Calu3 (cell line): ENCODE measurements around the gene TNIK. TPM values are rescaled to one million over a fixed set of nuclear protein-coding genes. Genes with fewer than 3 reads are reported as not detected.

Experiments
- BruUV-seq: library from RNA; stranded (reverse); fragments of 400-500 nt; replicated peaks from 2 replicates; lab custom pipeline; 2021; lab: Mats Ljungman, UMichigan
- CTCF ChIA-PET: fragments of 300-600 bp; sonication (Branson Sonifier 250); formaldehyde crosslinking; loops from one replicate; lab custom pipeline; 2022; ENCODE audit warnings: antibody characterized with exemption; lab: Charles Lee
- DNase-seq: peaks from one replicate; pipeline ENCODE4 v3.0.0; 2022
- H3K27ac Mint-ChIP-seq: one replicate; pipeline ENCODE4 v1.8.0; 2022; ENCODE audit warnings: mixed read lengths; ENCODE audit not compliant: unreplicated experiment
- H3K27me3 Mint-ChIP-seq: one replicate; pipeline ENCODE4 v1.8.0; 2022; ENCODE audit warnings: mixed read lengths; ENCODE audit not compliant: unreplicated experiment
- H3K36me3 Mint-ChIP-seq: one replicate; pipeline ENCODE4 v1.8.0; 2022; ENCODE audit warnings: mild to moderate bottlenecking, moderate library complexity, mixed read lengths; ENCODE audit not compliant: insufficient read depth, unreplicated experiment
- H3K4me1 Mint-ChIP-seq: one replicate; pipeline ENCODE4 v1.8.0; 2022; ENCODE audit warnings: mild to moderate bottlenecking, low read depth, mixed read lengths; ENCODE audit not compliant: unreplicated experiment
- H3K4me3 Mint-ChIP-seq: one replicate; pipeline ENCODE4 v1.8.0; 2022; ENCODE audit warnings: mild to moderate bottlenecking, low read depth, moderate library complexity, mixed read lengths; ENCODE audit not compliant: unreplicated experiment
- H3K9me3 Mint-ChIP-seq: one replicate; pipeline ENCODE4 v1.8.0; 2022; ENCODE audit warnings: low read depth, mixed read lengths; ENCODE audit not compliant: unreplicated experiment
- CTCF ChIP-seq: fragments of 200-600 bp; IDR thresholded peaks from one replicate; pipeline ENCODE4 v1.8.0; 2022; ENCODE audit warnings: antibody characterized with exemption; ENCODE audit not compliant: unreplicated experiment
- intact Hi-C: fragments of 100-400 bp; cut with micrococcal nuclease; formaldehyde crosslinking; loops from one replicate; pipeline ENCODE4 v1.10.0; 2022; ENCODE audit not compliant: unreplicated experiment
- total RNA-seq: library from RNA; stranded (reverse); gene quantifications from 2 replicates; pipeline ENCODE4 v1.2.3, GENCODE V29; 2022

Gene TNIK
- total RNA-seq, 1 experiment from 2014 or later = 19.7 TPM

- Mint-ChIP-seq H3K36me3 (no peaks in the 10 kb centered on the region), H3K4me1 (no peaks in the 10 kb centered on the region), H3K27me3 (no peaks in the 10 kb centered on the region), H3K27ac (no peak overlapping the region), H3K4me3 (no peak overlapping the region), H3K9me3 (no peaks in the 10 kb centered on the region)
- no peak for DNase-seq
- no TSS peak for BruUV-seq
- intact Hi-C loops = no loop called here
- CTCF ChIA-PET = no interaction called here
- no peak for TF ChIP-seq CTCF
Measured at GRCh38 chr3:171472552-171472951, 12.3 kb upstream of the TNIK start.

GRCh38 chr3:171470714-171471227 is 10.6 kb upstream of the TNIK start:
- intact Hi-C loops = no loop called here
- H3K4me3 Mint-ChIP-seq = no peak overlapping the region
- H3K36me3 Mint-ChIP-seq = no peaks in the 10 kb centered on the region
- no peaks in the 10 kb centered on the region for H3K4me1 Mint-ChIP-seq
- CTCF ChIA-PET = interaction anchor here (0.7 kb wide), 1 partner anchor 14 kb away, joined by 5 read pairs; no protein-coding TSS in a partner anchor
- TF ChIP-seq CTCF = no peak
- no peak for DNase-seq
- H3K9me3 Mint-ChIP-seq = no peaks in the 10 kb centered on the region
- H3K27ac Mint-ChIP-seq = no peak overlapping the region
- BruUV-seq = no TSS peak
- no peaks in the 10 kb centered on the region for H3K27me3 Mint-ChIP-seq

GRCh38 chr3:171469376-171469775 is 9.2 kb upstream of the TNIK start:
- no peaks in the 10 kb centered on the region for H3K9me3 Mint-ChIP-seq
- TF ChIP-seq CTCF = no peak
- H3K27me3 Mint-ChIP-seq = no peaks in the 10 kb centered on the region
- H3K27ac Mint-ChIP-seq = no peak overlapping the region
- no peaks in the 10 kb centered on the region for H3K4me1 Mint-ChIP-seq
- DNase-seq = no peak
- intact Hi-C loops = loop anchor here (10.0 kb wide), 1 partner anchor 215 kb away; no protein-coding TSS in a partner anchor
- H3K36me3 Mint-ChIP-seq = no peaks in the 10 kb centered on the region
- no peak overlapping the region for H3K4me3 Mint-ChIP-seq
- no TSS peak for BruUV-seq
- CTCF ChIA-PET = no interaction called here

GRCh38 chr3:171468296-171468906 is 8.2 kb upstream of the TNIK start:
- H3K36me3 Mint-ChIP-seq = no peaks in the 10 kb centered on the region
- no peak overlapping the region for H3K27ac Mint-ChIP-seq
- no peaks in the 10 kb centered on the region for H3K27me3 Mint-ChIP-seq
- intact Hi-C loops = loop anchor here (10.0 kb wide), 1 partner anchor 214 kb away; no protein-coding TSS in a partner anchor
- CTCF ChIA-PET = no interaction called here
- TF ChIP-seq CTCF = no peak
- H3K4me1 Mint-ChIP-seq = no peaks in the 10 kb centered on the region
- no peak overlapping the region for H3K4me3 Mint-ChIP-seq
- no TSS peak for BruUV-seq
- no peak for DNase-seq
- no peaks in the 10 kb centered on the region for H3K9me3 Mint-ChIP-seq
